A549 (cell line): ENCODE data around the gene APCDD1L. TPM values are rescaled to one million over a fixed set of nuclear protein-coding genes. Genes with fewer than 3 reads are reported as not detected.
"Not testable (repeated sequence)": the region's sequence is repeated elsewhere in the genome, so short reads cannot be mapped to it uniquely, and the experiment has no call there.

ENCODE experiments used
- ATAC-seq, 2 experiments: fragments of 200-7000 bp in 1 of 2; fragments of >200 bp in 1 of 2; cut with Nextera tagmentation in 1 of 2; cut with Tn5 transposase in 1 of 2; 3 replicates each; pipeline versions ENCODE4 v1.8.0 to v1.9.1; 2018 to 2020; ENCODE audit warnings: mild to moderate bottlenecking in 1 of 2, moderate library complexity in 1 of 2
- CTCF ChIA-PET: fragments of 300-600 bp; sonication (Branson Sonifier 250); formaldehyde crosslinking; extraction: SDS; loops from one replicate; lab custom pipeline; 2021; ENCODE audit warnings: antibody characterized with exemption, inconsistent platforms; lab: Yijun Ruan, JAX
- POLR2A ChIA-PET: fragments of 350-600 bp; formaldehyde crosslinking; extraction: SDS; loops from one replicate; lab custom pipeline; 2021; ENCODE audit warnings: antibody characterized with exemption, inconsistent platforms; lab: Yijun Ruan, JAX
- DNase-seq, 2 experiments: peaks; one replicate each; pipeline versions ENCODE4 v3.0.0 to v3.0.0-alpha.2; 2011 to 2016; ENCODE audit warnings: low read depth in 1 of 2, low spot score in 1 of 2
- FAIRE-seq: peaks from 2 replicates; lab custom pipeline; 2011; peaks lifted over from hg19 to GRCh38; lab: Jason Lieb, UNC
- H3K27ac ChIP-seq, 2 experiments: fragments of >200 bp; sonication (Bioruptor Twin); formaldehyde crosslinking; 3 replicates each; pipeline ENCODE4 v1.5.1; 2016 to 2017
- H3K4me1 ChIP-seq: fragments of >200 bp; sonication (Bioruptor Twin); formaldehyde crosslinking; 3 replicates; pipeline ENCODE4 v1.6.1; 2016
- H3K4me2 ChIP-seq: fragments of >200 bp; sonication (Bioruptor Twin); formaldehyde crosslinking; 3 replicates; pipeline ENCODE4 v1.6.1; 2016
- H3K4me3 ChIP-seq: fragments of >200 bp; sonication (Bioruptor Twin); formaldehyde crosslinking; 3 replicates; pipeline ENCODE4 v1.5.1; 2016
- H3K9me3 ChIP-seq: fragments of >200 bp; sonication (Bioruptor Twin); formaldehyde crosslinking; 3 replicates; pipeline ENCODE4 v1.6.1; 2016
- WGBS: methylation state at CpG from one replicate; pipeline ENCODE4 v1.1.6; 2017; ENCODE audit errors: missing lambda C conversion rate; 5-methylcytosine and 5-hydroxymethylcytosine counted together
- polyA plus RNA-seq, 4 experiments: library from polyadenylated mRNA; depleted of rRNA in 3 of 4; stranded (reverse); fragments of >200 nt; fragmentation: RNase III in 1 of 4; extraction: RNeasy Plus Mini Kit Qiagen cat#74134 plus additional on column Dnase treatment in 1 of 4; gene quantifications; 2 replicates in 3 of 4; 3 replicates in 1 of 4; pipeline ENCODE4 v1.2.3, GENCODE V29; 2011 to 2017

APCDD1L gene
- polyA plus RNA-seq, 2 of the 4 experiments (the other 2 are of a cell fraction) = not detected

GRCh38 chr20:58414216-58414615, 101.0 kb downstream of the APCDD1L start:
- CTCF ChIA-PET, H3K4me2 ChIP-seq, H3K4me3 ChIP-seq, H3K27ac ChIP-seq, POLR2A ChIA-PET, FAIRE-seq, H3K9me3 ChIP-seq, ATAC-seq, DNase-seq: not testable (repeated sequence)
- no CpG with 5 or more reads among the region's 35 CpGs for WGBS
- peaks cover 12% of the 10 kb centered on the region; the same call in 2 of the 3 replicates for H3K4me1 ChIP-seq

Other genes with a start within 250 kb of the APCDD1L start
- 11.7 and 13.2 TPM in 2 replicates for gene RAB22A, start 205.7 kb downstream of the APCDD1L start, polyA plus RNA-seq (2011; rRNA removed)
- 7.1 to 7.4 TPM (median 7.3 TPM) in 3 replicates for gene RAB22A, start 205.7 kb downstream of the APCDD1L start, polyA plus RNA-seq (2017; fragmentation: RNase III; extraction: RNeasy Plus Mini Kit Qiagen cat#74134 plus additional on column Dnase treatment)
- gene VAPB, start 126.2 kb downstream of the APCDD1L start, polyA plus RNA-seq (2011; rRNA removed) = 39.6 and 44.0 TPM in 2 replicates
- 43.8 to 45.8 TPM (median 45.4 TPM) in 3 replicates for gene VAPB, start 126.2 kb downstream of the APCDD1L start, polyA plus RNA-seq (2017; fragmentation: RNase III; extraction: RNeasy Plus Mini Kit Qiagen cat#74134 plus additional on column Dnase treatment)
- gene STX16, start 135.9 kb upstream of the APCDD1L start, polyA plus RNA-seq (2011; rRNA removed) = 63.0 and 71.6 TPM in 2 replicates
- gene STX16, start 135.9 kb upstream of the APCDD1L start, polyA plus RNA-seq (2017; fragmentation: RNase III; extraction: RNeasy Plus Mini Kit Qiagen cat#74134 plus additional on column Dnase treatment) = 65.1 to 79.0 TPM (median 68.5 TPM) in 3 replicates
- gene NPEPL1, start 177.4 kb upstream of the APCDD1L start, polyA plus RNA-seq (2011; rRNA removed) = 8.6 and 10.6 TPM in 2 replicates
- gene NPEPL1, start 177.4 kb upstream of the APCDD1L start, polyA plus RNA-seq (2017; fragmentation: RNase III; extraction: RNeasy Plus Mini Kit Qiagen cat#74134 plus additional on column Dnase treatment) = 31.5 to 40.3 TPM (median 34.6 TPM) in 3 replicates